WI38 (cell line): ENCODE data around the gene KLF11.
"Not testable (repeated sequence)": the region's sequence is repeated elsewhere in the genome, so short reads cannot be mapped to it uniquely, and the experiment has no call there.

ENCODE experiments used
- H3K4me3 ChIP-seq: 2 replicates; pipeline ENCODE4 v1.5.1; 2011; ENCODE audit warnings: low read depth, mild to moderate bottlenecking, control low read depth, low read length
- TF ChIP-seq, protein P1 (sequence below): IDR thresholded peaks from 2 replicates; pipeline ENCODE4 v1.5.1; 2012; ENCODE audit warnings: low read depth, mild to moderate bottlenecking, control low read depth, low read length

KLF11 gene

DNA sequence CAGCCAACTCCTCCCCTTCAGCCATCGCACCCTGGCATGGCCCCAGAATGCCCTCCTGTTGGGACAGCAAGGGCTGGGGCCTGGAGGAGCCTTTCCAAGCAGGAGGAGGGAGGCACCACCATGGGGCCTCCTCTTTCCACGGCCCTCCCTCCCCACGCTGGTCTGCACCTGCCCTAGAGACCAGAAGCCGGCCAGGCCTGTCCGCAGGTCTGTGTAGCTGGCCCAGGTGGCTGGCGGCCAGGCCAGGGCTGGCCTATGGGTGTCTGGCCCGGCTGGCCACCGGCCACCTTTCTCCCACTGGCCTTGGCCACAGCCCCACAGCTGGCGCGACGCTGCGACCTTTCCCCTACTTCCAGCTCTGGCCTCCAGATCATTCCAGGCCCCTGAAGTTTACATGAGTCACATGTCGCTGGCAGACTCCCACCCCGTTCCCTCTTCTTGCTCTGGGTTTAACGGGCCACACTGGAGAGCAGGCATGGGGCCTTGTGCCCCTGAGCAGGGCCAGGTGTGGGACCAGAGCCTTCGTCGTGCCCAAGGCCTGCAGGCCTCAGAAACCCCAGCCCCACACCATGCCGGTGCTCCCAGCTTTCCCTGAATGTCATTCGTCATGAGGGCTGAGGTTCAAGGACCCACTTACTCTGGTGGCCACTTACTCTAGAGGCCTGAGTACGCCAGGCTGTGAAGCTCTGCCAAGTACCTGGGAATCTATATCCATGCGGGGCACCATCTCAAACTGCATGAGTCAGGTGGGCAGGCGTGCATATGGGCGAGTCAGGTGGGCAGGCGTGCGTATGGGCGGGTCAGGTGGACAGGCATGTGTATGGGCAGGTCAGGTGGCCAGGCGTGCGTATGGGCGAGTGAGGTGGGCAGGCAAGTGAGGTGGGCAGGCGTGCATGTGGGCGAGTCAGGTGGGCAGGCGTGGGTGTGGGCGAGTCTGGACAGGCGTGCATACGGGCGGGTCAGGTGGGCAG, 33.3 kb upstream of the KLF11 start:
- TF ChIP-seq, protein P1, sequence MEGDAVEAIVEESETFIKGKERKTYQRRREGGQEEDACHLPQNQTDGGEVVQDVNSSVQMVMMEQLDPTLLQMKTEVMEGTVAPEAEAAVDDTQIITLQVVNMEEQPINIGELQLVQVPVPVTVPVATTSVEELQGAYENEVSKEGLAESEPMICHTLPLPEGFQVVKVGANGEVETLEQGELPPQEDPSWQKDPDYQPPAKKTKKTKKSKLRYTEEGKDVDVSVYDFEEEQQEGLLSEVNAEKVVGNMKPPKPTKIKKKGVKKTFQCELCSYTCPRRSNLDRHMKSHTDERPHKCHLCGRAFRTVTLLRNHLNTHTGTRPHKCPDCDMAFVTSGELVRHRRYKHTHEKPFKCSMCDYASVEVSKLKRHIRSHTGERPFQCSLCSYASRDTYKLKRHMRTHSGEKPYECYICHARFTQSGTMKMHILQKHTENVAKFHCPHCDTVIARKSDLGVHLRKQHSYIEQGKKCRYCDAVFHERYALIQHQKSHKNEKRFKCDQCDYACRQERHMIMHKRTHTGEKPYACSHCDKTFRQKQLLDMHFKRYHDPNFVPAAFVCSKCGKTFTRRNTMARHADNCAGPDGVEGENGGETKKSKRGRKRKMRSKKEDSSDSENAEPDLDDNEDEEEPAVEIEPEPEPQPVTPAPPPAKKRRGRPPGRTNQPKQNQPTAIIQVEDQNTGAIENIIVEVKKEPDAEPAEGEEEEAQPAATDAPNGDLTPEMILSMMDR, result no peak
- H3K4me3 ChIP-seq, result no peak overlapping the region

DNA sequence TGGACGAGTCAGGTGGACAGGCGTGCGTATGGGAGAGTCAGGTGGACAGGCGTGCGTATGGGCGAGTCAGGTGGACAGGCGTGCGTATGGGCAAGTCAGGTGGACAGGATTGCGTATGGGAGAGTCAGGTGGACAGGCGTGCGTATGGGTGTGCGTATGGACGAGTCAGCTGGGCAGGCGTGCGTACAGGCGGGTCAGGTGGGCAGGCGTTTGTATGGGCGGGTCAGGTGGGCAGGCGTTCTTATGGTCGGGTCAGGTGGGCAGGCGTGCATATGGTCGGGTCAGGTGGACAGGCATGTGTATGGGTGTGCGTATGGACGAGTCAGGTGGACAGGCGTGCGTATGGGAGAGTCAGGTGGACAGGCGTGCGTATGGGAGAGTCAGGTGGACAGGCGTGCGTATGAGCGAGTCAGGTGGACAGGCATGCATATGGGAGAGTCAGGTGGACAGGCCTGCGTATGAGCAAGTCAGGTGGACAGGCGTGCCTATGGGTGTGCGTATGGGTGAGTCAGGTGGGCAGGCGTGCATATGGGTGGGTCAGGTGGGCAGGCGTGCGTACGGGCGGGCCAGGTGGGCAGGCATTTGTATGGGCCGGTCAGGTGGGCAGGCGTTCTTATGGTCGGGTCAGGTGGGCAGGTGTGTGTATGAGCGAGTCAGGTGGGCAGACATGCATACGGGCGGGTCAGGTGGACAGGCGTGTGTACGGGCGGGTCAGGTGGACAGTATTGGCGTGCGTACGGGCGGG, 32.3 kb upstream of the KLF11 start:
- not testable (repeated sequence) for H3K4me3 ChIP-seq

DNA sequence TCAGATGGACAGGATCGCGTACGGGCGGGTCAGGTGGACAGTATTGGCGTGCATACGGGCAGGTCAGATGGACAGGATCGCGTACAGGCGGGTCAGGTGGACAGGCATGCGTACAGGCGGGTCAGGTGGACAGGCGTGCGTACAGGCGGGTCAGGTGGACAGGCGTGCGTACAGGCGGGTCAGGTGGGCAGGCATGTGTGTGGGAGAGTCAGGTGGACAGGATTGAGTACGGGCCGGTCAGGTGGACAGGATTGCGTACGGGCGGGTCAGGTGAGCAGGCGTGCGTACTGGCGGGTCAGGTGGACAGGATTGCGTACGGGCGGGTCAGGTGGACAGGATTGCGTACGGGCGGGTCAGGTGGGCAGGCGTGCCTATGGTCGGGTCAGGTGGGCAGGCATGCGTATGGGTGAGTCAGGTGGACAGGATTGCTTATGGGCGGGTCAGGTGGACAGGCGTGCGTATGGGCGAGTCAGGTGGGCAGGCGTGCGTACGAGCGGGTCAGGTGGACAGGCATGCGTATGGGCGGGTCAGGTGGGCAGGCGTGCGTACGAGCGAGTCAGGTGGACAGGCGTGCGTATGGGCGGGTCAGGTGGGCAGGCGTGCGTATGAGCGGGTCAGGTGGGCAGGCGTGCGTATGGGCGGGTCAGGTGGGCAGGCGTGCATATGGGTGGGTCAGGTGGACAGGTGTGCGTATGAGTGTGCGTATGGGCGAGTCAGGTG, 31.6 kb upstream of the KLF11 start:
- not testable (repeated sequence) for H3K4me3 ChIP-seq

DNA sequence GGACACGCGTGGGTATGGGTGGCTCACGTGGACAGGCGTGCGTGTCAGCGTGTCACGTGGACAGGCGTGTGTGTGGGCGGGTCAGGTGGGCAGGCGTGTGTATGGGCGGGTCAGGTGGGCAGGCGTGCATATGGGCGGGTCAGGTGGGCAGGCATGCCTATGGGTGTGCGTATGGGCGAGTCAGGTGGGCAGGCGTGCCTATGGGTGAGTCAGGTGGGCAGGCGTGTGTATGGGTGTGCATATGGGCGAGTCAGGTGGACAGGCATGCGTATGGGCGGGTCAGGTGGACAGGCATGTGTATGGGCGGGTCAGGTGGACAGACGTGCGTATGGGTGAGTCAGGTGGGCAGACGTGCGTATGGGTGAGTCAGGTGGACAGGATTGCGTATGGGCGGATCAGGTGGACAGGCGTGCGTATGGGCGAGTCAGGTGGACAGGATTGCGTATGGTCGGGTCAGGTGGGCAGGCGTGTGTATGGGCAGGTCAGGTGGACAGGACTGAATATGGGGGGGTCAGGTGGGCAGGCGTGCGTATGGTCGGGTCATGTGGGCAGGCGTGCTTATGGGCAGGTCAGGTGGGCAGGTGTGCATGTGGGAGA, 30.9 kb upstream of the KLF11 start:
- not testable (repeated sequence) for H3K4me3 ChIP-seq

DNA sequence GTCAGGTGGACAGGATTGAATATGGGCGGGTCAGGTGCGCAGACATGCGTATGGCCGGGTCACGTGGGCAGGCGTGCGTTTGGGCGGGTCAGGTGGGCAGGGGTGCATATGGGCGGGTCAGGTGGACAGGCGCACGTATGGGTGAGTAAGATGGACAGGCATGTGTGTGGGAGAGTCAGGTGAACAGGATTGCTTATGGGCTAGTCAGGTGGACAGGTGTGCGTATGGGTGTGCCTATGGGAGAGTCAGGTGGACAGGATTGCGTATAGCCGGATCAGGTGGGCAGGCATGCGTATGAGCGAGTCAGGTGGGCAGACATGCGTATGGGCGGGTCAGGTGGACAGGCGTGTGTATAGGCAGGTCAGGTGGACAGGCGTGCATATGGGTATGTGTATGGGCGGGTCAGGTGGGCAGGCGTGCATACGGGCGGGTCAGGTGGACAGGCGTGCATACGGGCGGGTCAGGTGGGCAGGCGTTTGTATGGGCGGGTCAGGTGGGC, 30.3 kb upstream of the KLF11 start:
- TF ChIP-seq, protein P1, result no peak
- H3K4me3 ChIP-seq, result no peak overlapping the region

DNA sequence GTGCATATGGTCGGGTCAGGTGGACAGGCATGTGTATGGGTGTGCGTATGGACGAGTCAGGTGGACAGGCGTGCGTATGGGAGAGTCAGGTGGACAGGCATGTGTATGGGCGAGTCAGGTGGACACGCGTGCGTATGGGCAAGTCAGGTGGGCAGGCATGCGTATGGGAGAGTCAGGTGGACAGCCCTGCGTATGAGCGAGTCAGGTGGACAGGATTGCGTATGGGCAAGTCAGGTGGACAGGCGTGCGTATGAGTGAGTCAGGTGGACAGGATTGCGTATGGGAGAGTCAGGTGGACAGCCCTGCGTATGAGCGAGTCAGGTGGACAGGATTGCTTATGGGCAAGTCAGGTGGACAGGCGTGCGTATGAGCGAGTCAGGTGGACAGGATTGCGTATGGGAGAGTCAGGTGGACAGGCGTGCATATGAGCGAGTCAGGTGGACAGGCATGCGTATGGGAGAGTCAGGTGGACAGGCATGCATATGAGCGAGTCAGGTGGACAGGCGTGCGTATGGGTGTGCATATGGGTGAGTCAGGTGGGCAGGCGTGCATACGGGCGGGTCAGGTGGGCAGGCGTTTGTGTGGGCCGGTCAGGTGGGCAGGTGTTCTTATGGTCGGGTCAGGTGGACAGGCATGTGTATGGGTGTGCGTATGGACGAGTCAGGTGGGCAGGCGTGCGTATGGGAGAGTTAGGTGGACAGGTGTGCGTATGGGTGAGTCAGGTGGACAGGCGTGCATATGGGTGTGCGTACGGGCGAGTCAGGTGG, 29.5 kb upstream of the KLF11 start:
- H3K4me3 ChIP-seq, result not testable (repeated sequence)

DNA sequence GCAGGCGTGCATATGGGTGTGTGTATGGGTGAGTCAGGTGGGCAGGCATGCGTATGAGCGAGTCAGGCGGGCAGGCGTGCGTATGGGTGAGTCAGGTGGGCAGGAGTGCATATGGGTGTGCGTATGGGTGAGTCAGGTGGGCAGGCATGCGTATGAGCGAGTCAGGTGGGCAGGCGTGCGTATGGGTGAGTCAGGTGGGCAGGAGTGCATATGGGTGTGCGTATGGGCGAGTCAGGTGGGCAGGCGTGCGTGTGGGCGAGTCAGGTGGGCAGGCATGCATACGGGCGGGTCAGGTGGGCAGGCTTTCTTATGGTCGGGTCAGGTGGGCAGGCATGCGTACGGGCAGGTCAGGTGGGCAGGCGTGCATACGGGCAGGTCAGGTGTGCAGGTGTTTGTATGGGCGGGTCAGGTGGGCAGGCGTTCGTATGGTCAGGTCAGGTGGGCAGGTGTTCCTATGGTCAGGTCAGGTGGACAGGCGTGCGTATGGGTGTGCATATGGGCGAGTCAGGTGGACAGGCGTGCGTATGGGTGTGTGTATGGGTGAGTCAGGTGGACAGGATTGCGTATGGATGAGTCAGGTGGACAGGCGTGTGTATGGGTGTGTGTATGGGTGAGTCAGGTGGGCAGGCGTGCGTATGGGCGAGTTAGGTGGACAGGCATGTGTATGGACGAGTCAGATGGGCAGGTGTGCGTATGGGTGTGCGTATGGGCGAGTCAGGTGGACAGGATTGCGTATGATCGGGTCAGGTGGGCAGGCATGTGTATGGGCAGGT, 28.7 kb upstream of the KLF11 start:
- H3K4me3 ChIP-seq, result no peak overlapping the region
- TF ChIP-seq, protein P1, result no peak

DNA sequence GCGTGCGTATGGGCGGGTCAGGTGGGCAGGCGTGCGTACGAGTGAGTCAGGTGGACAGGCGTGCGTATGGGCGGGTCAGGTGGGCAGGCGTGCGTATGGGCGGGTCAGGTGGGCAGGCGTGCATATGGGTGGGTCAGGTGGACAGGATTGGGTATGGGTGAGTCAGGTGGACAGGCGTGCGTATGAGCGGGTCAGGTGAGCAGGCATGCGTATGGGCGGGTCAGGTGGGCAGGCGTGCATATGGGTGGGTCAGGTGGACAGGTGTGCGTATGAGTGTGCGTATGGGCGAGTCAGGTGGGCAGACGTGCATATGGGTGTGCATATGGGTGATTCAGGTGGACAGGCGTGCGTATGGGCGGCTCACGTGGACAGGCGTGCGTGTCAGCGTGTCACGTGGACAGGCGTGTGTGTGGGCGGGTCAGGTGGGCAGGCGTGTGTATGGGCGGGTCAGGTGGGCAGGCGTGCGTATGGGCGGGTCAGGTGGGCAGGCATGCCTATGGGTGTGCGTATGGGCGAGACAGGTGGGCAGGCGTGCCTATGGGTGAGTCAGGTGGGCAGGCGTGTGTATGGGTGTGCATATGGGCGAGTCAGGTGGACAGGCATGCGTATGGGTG, 27.9 kb upstream of the KLF11 start:
- H3K4me3 ChIP-seq, result not testable (repeated sequence)
